Activated CD8-positive, alpha-beta memory T cell treated with anti-CD3 and anti-CD28 coated beads for 1 hour (primary cell): ENCODE measurements around the gene CCDC92B.
"Not testable (repeated sequence)": the region's sequence is repeated elsewhere in the genome, so short reads cannot be mapped to it uniquely, and the experiment has no call there.

ENCODE experiments used
- DNase-seq, 2 donors: peaks; one replicate each; pipeline ENCODE4 v3.0.0-alpha.2; 2020; ENCODE audit warnings: low read depth in 1 of 2; ENCODE audit errors: extremely low read depth in 1 of 2

Gene CCDC92B

GRCh38 chr17:2704890-2705248 is 44.6 kb downstream of the CCDC92B start:
- DNase-seq, result no peak

GRCh38 chr17:2704031-2704889 is 45.2 kb downstream of the CCDC92B start:
- no peak for DNase-seq

- DNase-seq, result no peak
Observed at GRCh38 chr17:2703606-2704005, 45.8 kb downstream of the CCDC92B start.

GRCh38 chr17:2703181-2703580 is 46.3 kb downstream of the CCDC92B start:
- no peak for DNase-seq

GRCh38 chr17:2701996-2702741 is 47.3 kb downstream of the CCDC92B start:
- no peak for DNase-seq

GRCh38 chr17:2701161-2701995 is 48.1 kb downstream of the CCDC92B start:
- no peak for DNase-seq

- no peak for DNase-seq
Observed at GRCh38 chr17:2700491-2701141, 48.8 kb downstream of the CCDC92B start.

- no peak for DNase-seq
Observed at GRCh38 chr17:2700030-2700490, 49.4 kb downstream of the CCDC92B start.

GRCh38 chr17:2699216-2699805 is 50.1 kb downstream of the CCDC92B start:
- not testable (repeated sequence) for DNase-seq

- no peak for DNase-seq
Observed at GRCh38 chr17:2697611-2698162, 51.8 kb downstream of the CCDC92B start.

- DNase-seq, result no peak
Observed at GRCh38 chr17:2695961-2696760, 53.3 kb downstream of the CCDC92B start.

- DNase-seq, result no peak
Observed at GRCh38 chr17:2695243-2695960, 54.0 kb downstream of the CCDC92B start.

GRCh38 chr17:2694381-2695242 is 54.8 kb downstream of the CCDC92B start:
- no peak for DNase-seq

GRCh38 chr17:2693561-2694380 is 55.7 kb downstream of the CCDC92B start:
- no peak for DNase-seq

GRCh38 chr17:2692781-2693135 is 56.7 kb downstream of the CCDC92B start:
- no peak for DNase-seq

GRCh38 chr17:2691965-2692780 is 57.3 kb downstream of the CCDC92B start:
- DNase-seq, result no peak
